PC-3 (cell line): Measurements from ENCODE around the gene PTPN14.

Experiments used
- CTCF ChIP-seq: fragments of 300-600 bp; sonication (generic); conservative IDR thresholded peaks from 2 replicates; pipeline ENCODE4 v1.5.1; 2017; ENCODE audit warnings: antibody characterized with exemption, low read depth, mild to moderate bottlenecking, low read length
- EZH2phosphoT487 ChIP-seq: fragments of 300-600 bp; sonication (generic); IDR thresholded peaks from 2 replicates; pipeline ENCODE4 v1.6.1; 2018; ENCODE audit warnings: mild to moderate bottlenecking, antibody characterized with exemption, low read length, borderline replicate concordance

DNA sequence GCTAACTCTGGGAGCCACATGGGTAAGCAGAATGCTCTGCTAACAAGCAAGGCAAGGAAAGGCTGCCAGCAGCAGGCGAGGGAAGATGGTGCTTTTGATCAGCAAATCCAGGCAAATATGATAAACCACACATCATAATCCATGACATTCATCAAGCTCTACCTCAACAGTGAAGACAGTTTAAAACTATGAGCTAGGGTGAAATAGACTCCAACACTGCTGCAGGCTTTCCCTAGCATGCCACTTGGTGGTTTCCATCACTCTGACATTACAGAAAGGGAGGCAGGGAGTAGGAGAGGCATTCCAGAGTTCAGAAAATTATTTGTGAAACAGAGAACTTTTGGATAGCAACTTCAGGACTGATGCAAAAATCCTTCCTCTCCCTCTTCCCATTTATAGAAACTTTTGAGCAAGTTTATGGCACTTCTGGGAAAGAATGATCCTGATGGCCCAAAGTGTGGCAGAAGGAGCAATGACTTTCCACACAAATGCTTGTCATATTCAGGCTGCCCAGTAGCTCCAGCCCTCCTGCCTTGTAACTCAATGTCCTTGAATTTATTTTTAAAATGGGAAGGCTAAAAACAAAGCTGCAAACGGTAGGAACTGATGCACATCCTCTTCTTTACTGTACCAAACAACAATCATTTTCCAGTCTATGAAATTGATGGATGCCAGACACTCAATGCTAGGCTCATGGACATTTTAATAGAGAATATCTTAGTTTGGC is 199.7 kb downstream of the PTPN14 start:
- TF ChIP-seq CTCF (no peak), EZH2phosphoT487 (no peak)
